GM18870 (cell line): ENCODE measurements around the gene NLRP7.
"Not testable (repeated sequence)": the region's sequence is repeated elsewhere in the genome, so short reads cannot be mapped to it uniquely, and the experiment has no call there.

Source experiments
- ATAC-seq: cut with Tn5 transposase; IDR thresholded peaks from one replicate; pipeline ENCODE4 v1.9.1; 2021; ENCODE audit warnings: moderate library complexity; ENCODE audit not compliant: unreplicated experiment

NLRP7 gene

DNA sequence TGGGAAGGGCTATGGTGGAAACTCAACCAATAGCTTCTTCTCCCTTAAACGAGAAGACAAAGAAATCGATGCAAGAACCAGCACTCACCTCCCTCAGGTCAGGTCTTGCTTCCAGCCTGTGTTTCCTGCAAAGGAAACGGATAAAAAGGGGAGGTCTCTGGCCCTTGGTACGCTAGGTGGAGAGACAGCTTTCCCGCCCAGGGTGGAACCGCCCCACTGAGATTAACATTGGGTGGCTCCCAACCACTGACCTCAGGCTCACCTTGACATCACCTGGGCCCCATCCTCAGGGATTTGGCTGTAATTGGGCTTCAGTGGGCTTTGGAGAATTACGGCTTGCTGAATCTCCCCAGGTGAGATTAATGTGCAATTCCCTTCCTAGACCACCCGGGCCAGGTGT is at the start of gene NLRP7:
TSS of gene NLRP7 (minus strand) at position 150 of the 400 bp plus-strand sequence.
- ATAC-seq, result no peak

DNA sequence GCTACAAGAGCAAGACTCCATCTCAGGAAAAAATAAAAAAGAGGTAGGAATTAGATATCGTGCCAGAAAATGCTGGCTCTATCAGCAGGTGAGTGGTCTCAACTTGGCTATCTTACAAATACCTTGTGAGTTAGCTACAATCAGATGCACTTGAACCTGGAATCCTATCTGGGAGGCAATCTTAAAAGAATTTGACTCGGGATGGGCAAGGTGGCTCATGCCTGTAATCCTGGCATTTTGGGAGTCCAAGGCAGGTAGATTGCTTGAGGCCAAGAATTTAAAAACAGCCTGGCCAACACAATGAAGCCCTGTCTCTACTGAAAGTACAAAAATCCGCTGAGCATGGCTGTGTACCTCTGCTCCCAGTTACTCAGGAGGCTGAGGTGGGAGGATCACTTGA is 48.2 kb upstream of the NLRP7 start:
- no peak for ATAC-seq

DNA sequence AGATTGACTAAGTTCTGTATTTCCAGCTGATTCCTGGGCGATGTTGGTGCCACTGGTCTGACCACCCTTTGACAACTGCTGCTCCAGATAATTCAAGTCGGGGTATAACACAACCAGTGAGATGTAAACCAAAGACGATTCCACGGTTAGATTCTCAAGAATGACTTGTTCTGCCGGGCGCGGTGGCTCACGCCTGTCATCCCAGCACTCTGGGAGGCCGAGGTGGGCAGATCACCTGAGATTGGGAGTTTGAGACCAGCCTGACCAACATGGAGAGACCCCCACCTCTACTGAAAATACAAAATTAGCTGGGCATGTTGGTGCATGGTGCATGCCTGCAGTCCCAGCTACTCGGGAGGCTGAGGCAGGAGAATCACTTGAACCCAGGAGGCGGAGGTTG is 42.2 kb upstream of the NLRP7 start:
- ATAC-seq, result not testable (repeated sequence)

DNA sequence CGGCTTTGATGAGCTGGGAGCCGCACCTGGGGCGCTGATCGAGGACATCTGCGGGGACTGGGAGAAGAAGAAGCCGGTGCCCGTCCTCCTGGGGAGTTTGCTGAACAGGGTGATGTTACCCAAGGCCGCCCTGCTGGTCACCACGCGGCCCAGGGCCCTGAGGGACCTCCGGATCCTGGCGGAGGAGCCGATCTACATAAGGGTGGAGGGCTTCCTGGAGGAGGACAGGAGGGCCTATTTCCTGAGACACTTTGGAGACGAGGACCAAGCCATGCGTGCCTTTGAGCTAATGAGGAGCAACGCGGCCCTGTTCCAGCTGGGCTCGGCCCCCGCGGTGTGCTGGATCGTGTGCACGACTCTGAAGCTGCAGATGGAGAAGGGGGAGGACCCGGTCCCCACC is 35.2 kb upstream of the NLRP7 start:
- ATAC-seq, result not testable (repeated sequence)

DNA sequence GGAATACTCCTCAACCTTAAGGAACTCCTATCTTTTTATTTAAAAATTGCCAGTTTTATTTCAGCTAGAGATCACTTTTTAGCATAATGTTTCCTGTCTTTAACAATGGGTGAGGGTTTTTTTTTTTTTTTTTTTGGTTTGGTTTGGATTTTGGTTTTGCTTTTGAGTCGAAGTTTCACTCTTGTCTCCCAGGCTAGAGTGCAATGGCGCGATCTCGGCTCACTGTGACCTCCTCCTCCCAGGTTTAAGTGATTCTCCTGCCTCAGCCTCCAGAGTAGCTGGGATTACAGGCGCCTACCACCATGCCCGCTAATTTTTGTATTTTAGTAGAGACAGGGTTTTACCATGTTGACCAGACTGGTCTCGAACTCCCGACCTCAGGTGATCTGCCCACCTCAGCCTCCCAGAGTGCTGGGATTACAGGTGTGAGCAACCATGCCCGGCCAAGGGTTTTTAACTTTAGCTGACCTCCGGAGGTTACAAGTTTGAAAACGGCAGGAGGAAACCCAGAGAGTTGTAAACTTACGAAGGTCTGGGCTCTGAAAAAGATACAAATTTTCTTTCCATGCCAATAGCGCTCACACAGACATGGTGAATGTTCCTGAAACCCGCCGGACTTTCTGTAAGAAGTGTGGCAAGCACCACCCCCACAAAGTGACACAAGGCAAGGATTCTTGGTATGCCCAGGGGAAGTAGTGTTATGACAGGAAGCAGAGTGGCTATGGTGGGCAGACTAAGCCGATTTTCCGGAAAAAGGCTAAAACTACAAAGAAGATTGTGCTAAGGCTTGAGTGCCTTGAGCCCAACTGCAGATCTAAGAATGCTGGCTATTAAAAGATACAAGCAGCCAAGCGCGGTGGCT is 26.1 kb upstream of the NLRP7 start:
- not testable (repeated sequence) for ATAC-seq

DNA sequence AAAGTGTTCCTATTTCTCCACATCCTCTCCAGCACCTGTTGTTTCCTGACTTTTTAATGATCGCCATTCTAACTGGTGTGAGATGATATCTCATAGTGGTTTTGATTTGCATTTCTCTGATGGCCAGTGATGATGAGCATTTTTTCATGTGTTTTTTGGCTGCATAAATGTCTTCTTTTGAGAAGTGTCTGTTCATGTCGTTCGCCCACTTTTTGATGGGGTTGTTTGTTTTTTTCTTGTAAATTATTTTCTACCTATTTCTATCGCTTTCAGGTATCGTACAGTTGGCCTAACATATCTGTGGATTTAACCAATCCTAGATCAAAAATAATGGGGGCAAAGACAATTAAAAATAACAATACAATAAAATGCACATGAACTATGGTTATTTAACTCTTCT is 24.1 kb upstream of the NLRP7 start:
- not testable (repeated sequence) for ATAC-seq

- no peak for ATAC-seq
These were observed 22.3 kb upstream of the NLRP7 start for GRCh38 chr19:54969647-54970046.

DNA sequence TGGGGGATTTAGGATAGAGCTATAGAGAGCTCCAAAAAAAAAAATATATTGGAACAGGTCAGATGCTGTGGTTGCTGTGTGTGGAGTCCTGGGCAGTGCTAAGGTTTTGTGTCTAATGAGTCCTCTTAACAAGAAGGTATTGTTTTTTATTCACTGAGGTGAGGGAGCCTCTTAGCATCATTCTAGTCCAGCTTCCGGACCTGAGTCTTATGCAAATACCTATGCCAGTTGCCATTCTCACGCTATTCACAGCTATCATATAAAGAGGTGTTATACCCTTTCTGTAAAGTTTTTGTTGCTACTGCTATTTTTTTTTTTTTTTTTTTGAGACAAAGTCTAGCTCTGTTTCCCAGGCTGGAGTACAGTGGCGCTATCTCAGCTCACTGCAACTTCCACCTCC is 20.3 kb upstream of the NLRP7 start:
- ATAC-seq, result no peak

DNA sequence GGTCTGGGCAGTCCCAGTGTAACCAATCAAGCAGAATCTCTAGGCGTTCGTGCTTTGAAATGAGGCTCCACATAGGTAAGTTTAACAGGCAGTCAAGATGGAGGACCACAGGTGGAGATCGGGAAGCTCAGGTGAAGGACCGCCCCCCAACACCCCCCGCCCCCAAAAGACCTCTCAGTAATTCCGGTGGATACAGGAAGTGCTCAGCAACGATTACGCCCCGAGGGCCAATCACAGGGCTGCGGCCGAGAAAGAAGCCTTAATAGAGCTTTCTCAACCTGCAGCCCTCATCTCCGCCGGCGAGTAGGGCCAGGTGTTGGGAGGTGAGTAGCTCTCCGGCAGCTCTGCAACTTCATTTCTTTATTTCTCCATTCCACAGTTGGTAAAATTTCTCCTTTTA is 17.7 kb upstream of the NLRP7 start:
- not testable (repeated sequence) for ATAC-seq

- no peak for ATAC-seq
These were observed 12.5 kb upstream of the NLRP7 start for GRCh38 chr19:54959840-54960239.

- no peak for ATAC-seq
These were observed 8.0 kb upstream of the NLRP7 start for GRCh38 chr19:54955376-54955775.

DNA sequence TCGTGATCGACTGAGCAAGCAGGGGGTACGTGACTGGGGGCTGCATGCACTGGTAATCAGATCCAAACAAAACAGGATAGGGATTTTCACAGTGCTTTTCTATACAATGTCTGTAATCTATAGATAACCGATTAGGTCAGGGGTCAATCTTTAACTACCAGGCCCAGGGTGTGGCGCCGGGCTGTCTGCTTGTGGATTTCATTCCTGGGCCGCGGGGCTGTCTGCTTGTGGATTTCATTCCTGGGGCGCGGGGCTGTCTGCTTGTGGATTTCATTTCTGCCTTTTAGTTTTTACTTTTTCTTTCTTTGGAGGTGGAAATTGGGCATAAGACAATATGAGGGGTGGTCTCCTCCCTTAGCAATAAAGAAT is 6.0 kb upstream of the NLRP7 start:
- not testable (repeated sequence) for ATAC-seq

DNA sequence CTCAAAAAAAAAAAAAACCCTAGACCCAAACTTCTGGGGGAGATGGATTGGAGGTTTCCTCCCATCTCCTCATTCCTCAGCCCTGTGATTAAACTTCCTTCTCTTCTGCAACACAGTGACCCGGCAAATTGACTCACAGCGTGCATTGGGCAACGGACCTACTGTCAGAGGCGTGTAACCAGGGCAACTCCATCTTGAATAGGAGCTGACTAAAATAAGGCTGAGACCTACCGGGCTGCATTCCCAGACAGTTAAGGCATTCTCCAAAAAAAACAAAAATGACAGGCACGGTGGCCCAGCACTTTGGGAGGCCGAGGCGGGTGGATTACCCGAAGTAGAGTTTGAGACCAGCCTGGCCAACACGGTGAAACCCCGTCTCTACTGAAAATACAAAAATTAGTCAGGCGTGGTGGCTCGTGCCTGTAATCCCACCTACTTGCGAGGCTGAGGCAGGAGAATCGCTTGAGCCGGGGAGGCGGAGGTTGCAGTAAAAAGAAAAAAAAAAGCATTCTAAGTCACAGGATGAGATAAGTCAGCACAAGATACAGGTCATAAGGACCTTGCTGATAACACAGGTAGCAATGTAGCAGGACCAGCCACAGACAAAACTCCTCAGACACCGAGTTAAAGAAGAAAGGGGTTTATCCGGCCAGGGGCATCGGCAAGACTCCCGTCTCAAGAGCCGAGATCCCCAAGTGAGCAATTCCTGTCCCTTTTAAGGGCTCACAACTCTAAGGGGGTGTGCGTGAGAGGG is 5.4 kb upstream of the NLRP7 start:
- ATAC-seq, result no peak

GRCh38 chr19:54950580-54950979 is 3.2 kb upstream of the NLRP7 start:
- not testable (repeated sequence) for ATAC-seq

GRCh38 chr19:54949412-54949811 is 2.1 kb upstream of the NLRP7 start:
- ATAC-seq, result no peak

DNA sequence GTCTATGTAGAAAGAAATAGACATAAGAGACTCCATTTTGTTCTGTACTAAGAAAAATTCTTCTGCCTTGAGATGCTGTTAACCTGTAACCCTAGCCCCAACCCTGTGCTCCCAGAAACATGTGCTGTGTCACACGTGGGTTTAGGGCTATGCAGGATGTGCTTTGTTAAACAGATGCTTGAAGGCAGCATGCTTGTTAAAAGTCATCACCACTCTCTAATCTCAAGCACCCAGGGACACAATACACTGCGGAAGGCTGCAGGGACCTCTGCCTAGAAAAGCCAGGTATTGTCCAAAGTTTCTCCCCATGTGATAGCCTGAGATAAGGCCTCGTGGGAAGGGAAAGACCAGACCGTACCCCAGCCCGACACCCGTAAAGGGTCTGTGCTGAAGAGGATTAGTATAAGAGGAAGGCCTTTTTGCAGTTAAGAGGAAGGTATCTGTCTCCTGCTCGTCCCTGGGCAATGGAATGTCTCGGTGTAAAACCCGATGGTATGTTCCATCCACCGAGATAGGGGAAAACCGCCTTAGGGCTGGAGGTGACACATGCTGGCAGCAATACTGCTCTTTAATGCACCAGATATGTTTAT is 3.5 kb downstream of the NLRP7 start:
- not testable (repeated sequence) for ATAC-seq

DNA sequence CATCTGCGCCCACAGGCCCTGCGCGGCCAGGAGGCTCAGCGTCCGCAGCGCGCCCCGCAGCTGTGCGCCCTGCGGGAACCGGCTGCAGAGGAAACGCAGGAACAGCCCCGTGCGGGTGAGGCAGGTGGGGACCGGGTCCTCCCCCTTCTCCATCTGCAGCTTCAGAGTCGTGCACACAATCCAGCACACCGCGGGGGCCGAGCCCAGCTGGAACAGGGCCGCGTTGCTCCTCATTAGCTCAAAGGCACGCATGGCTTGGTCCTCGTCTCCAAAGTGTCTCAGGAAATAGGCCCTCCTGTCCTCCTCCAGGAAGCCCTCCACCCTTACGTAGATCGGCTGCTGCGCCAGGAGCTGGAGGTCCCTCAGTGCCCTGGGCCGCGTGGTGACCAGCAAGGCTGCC is 7.8 kb downstream of the NLRP7 start:
- ATAC-seq, result not testable (repeated sequence)

DNA sequence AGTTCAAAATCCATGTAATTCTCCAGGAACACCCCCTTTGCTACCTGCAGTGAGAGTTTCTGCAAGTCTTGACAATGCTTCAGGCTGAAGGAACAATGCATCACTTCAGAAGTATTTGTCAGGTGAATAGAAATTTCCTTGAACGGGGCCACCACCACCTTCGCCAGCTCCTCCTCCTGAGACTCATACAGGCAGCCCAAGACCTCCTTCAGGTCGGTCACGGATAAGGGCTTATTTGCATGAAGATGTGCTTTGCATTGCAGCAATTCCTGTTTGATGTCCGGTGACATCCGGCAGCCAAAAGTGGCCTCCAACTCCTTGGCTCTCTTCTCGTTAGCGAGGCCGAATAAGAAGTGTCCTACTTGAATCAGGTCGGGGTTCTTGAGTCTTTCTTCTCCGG is 8.4 kb downstream of the NLRP7 start:
- no peak for ATAC-seq

DNA sequence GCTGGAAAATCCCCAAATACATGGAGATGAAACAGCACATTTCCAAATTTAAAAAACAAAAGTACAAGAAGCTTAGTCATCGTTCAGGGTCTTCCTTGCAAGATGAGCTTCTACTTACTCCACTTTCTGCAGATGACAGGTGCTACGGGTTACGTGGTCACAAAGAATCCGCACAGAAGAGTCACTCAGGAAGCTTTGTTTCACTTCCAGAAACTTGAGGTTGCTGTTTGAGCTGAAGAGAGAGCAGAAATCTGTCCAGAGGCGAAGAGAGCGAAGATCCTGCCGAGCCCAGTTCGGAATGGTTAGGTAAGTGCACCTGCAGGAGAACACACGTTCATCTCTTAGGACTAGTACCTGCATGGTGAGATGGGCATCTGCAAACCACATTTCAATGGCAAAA is 9.4 kb downstream of the NLRP7 start:
- no peak for ATAC-seq

- no peak for ATAC-seq
These were observed 19.0 kb downstream of the NLRP7 start for GRCh38 chr19:54928299-54928698.

- no peak for ATAC-seq
These were observed 24.1 kb downstream of the NLRP7 start for GRCh38 chr19:54923276-54923675.

DNA sequence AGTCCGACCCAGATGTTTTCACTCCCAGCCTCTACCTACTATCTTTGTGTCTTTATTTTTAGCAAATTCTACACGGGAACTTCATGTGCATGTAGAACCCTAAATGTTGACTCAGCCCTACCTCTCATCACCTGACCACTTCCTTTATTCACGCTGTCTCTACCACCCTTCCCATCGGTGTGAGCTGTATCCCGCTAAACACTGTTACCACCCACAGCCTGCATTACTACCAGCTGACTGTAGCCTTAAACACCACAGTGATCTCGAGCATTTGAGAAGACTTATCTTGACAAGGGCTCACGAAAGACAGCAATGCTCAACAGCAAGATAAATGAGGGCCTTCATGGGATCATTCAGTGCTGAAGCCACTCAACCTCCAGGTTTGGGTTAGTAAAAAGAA is 26.2 kb downstream of the NLRP7 start:
- no peak for ATAC-seq
